Ammon's horn (tissue), 1 donor: ENCODE results near the gene EIF3I.
A peak's percentile ranks its signal among the peaks of the same experiment; 100 is the strongest.
"Not testable (repeated sequence)": the region's sequence is repeated elsewhere in the genome, so short reads cannot be mapped to it uniquely, and the experiment has no call there.

Experiments
- DNase-seq: peaks from one replicate; pipeline ENCODE4 v3.0.0-alpha.2; 2016; ENCODE audit warnings: low spot score

EIF3I gene

GRCh38 chr1:32232558-32233304 is 10.5 kb downstream of the EIF3I start:
- no peak for DNase-seq

DNA sequence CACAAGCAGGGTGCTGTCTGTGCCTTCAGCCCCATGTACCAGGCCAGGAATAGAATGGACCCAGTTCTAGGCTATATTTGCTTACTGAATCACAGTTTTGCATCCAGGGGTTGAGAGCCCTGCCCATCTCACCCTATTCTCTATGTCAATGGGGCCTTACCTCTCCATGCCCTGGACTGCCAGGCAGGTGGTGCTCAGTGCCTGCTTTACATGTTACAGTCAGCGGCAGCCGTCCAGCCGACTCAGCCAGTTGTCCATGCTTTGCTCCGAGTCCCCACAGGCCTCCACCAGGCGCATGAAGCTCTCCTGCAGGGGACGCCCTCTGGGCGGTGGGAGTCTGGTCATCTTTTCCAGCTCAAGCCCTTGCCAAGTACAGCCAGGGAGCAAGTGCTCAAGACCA is 12.6 kb downstream of the EIF3I start:
- no peak for DNase-seq

DNA sequence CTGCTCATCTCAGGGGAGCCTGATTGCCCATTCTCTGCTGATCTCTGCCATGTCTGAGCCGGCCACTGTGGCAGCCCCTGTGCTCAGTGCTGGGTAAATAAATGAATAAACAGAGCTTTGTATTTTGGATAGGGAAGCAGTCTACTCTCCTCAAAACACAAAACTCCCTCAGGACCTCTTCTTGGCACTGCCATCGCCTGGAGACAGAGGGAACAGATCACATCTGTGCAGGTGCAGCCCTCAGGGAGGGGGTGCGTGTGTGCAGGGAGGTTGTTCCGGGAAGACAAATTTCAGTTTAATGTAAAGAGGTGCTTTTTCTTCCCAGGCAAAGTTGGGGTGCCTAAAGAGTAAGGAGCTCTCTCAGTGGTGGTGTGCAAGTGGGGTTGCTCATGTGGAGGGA is 17.1 kb downstream of the EIF3I start:
- DNase-seq, result no peak

GRCh38 chr1:32239790-32240139 is 17.6 kb downstream of the EIF3I start:
- no peak for DNase-seq

GRCh38 chr1:32240140-32240951 is 18.1 kb downstream of the EIF3I start:
- peak; percentile 61 for DNase-seq

DNA sequence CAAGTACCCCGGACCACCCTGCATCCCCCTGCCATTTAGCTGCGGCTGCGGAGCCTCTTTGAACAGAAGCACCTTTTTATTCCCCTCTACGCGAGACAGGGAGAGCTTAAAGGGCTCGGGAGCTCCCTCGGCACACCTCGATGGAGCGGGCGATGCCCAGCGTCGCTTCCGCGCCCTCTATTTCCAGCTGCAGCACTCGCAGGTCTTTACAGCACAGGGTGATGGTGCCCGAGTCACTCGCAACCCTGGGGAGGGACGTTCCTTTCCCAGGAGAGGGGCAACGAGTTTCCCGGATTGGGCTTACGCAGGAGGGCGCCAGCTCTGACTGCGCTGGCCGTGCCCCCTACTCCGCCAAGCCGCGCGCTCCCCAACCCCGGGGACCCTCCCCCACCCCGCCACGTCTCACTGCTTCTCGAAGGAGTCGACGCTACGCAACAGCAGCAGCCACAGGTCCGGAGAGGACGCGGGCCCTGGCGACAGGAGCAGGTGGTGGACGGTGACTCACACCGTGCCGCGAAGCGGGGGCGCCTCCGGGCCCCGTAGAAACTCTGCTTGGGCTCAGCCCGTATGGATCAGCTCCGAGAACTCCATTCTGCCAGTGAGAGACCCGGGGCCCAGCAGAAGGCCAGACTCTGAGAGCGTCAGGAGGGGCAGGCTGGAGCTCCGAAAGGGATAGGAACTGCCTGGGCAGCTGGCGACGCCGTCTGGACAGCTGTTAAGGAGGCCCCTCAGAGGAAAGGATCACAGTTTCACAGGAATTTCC is 19.0 kb downstream of the EIF3I start:
- peak; percentile 74 for DNase-seq

GRCh38 chr1:32242341-32242851 is 20.2 kb downstream of the EIF3I start:
- DNase-seq, result peak; percentile 84

GRCh38 chr1:32246888-32247273 is 24.7 kb downstream of the EIF3I start, which contains the start of gene FAM167B:
FAM167B (plus strand) TSS chr1:32247222; CDS start chr1:32247422, 200 bp downstream.
- DNase-seq, result no peak

DNA sequence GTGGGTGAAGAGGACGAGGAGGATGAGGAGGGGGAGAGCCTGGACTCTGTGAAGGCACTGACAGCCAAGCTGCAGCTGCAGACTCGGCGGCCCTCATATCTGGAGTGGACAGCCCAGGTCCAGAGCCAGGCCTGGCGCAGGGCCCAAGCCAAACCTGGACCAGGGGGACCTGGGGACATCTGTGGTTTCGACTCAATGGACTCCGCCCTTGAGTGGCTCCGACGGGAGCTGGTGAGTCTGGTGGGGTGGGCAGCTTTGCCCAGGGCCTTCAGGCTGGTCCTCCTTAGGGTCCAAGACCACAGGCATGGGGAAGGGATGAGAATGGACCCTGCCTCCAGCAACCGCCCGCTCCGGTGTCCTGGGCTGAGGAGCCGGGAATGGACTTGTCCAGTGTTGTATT is 25.2 kb downstream of the EIF3I start:
- DNase-seq, result no peak

GRCh38 chr1:32247983-32248889 is 26.0 kb downstream of the EIF3I start:
- DNase-seq, result peak; percentile 52

GRCh38 chr1:32249831-32250525 is 27.8 kb downstream of the EIF3I start:
- DNase-seq, result no peak

GRCh38 chr1:32250893-32251716 is 28.9 kb downstream of the EIF3I start, which contains the start of gene LCK:
LCK (plus strand) TSS chr1:32251265; CDS start chr1:32274330, 23,065 bp downstream.
- DNase-seq, result no peak

DNA sequence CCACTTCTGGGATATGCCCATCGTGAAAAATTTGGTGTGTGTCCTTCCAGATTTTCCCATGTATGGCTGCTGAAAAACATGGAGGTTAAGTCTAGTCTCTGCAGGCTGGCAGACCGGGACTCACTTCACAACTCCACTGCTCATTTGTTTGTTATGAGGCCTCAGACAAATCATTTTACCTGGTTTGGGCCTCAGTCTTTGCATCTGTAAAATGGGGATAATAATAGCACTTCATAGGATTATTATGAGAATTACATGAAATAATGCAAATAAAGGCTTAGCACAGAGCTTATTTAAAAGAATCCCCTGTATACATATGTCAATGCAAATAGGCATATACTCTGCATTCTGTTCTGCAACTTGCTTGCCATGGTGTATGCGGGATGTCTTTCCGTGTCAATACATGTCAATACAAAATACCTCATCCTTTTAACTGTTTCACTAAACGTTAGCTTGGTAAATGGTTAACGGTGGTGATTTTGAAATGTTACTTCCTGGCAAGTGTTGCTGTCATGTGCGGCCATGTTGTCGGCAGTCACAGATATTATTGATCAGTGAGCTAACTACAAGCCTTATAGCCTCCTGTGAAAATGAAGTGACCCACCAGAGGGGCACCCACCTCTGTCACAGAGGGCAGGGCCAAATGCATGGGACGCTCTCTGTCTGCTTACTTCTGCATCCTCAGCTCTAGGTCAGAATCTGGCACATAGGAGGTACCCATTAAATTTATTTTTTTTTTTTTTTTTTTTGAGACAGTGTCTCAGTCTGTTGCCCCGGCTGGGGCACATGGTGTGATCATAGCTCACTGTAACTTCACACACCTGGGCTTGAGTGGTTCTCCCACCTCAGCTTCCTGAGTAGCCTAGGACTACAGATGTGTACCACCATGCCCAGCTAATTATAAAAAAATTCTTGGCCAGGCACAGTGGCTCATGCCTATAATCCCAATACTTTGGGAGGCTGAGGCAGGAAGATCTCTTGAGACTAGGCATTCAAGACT is 33.2 kb downstream of the EIF3I start:
- no peak for DNase-seq

DNA sequence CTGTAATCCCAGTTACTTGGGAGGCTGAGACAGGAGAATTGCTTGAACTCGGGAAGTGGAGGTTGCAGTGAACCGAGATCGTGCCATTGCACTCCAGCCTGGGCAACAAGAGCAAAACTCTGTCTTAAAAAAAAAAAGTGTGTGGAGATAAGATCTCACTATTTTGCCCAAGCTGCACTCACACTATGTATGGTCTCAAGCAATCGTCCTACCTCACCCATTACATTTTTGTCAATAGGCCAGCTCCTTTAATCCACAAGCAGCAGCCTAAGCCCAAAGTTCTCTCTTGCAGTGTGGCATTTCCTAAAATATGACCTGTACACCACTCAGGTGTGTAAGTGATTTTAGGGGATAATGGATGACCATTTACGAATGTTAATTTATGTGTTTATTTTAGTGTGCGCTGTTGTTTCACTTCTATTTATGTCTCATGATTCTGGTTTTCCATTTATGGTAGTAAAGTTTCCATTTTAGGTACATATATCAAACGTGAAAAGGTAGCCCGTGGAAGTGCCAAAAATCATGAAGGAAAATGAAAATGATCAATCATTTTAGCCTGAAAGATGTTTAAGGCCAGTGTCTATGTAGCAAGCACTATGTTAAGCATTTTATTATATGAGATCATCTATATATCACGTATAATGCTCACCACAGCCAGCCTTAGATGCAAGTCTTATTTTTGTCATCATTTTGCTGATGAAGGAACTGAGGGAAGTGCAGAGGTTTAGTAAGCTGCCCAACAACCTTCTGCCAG is 34.4 kb downstream of the EIF3I start:
- no peak for DNase-seq

DNA sequence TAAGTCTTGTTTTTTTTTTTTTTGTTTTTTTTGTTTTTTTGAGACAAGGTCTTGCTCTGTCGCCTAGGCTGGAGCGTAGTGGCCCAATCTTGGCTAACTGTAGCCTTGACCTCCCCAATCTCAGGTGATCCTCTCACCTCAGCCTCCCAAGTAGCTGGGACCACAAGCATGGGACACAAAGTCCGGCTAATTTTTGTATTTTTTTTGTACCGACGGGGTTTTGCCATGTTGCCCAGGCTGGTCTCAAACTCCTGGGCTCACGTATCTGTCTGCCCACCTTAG is 35.0 kb downstream of the EIF3I start:
- DNase-seq, result no peak

DNA sequence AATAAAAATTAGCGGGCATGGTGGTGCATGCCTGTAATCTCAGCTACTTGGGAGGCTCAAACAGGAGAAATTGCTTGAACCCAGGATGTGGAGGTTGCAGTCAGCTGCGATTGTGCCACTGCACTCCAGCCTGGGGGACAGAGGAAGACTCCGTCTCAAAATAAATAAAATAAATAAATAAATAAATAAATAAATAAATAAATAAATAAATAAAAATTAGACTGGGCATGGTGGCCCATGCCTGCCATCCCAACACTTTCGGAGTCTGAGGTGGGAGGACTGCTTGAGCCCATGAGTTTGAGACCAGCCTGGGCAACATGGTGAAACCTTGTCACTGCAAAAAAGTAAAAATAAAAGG is 41.0 kb downstream of the EIF3I start:
- DNase-seq, result not testable (repeated sequence)

GRCh38 chr1:32263744-32264143 is 41.5 kb downstream of the EIF3I start:
- DNase-seq, result no peak

GRCh38 chr1:32265846-32266245 is 43.6 kb downstream of the EIF3I start:
- no peak for DNase-seq
